HEK293 (cell line): Measurements from ENCODE around the gene TMEM63A.

Experiments
- KLF10 ChIP-seq: fragments of 450-650 bp; IDR thresholded peaks from 2 replicates; pipeline ENCODE4 v1.5.1; 2018; ENCODE audit warnings: missing biosample characterization, mild to moderate bottlenecking, missing genetic modification characterization
- MEIS1 ChIP-seq: sonication (generic); formaldehyde crosslinking; IDR thresholded peaks from 2 replicates; pipeline ENCODE4 v1.8.1; 2022; ENCODE audit warnings: missing genetic modification reagents, mild to moderate bottlenecking, borderline replicate concordance
- MYNN ChIP-seq: fragments of 450-650 bp; formaldehyde crosslinking; IDR thresholded peaks from 2 replicates; pipeline ENCODE4 v1.5.1; 2016; ENCODE audit warnings: missing biosample characterization, missing genetic modification characterization, borderline replicate concordance
- SETDB1 ChIP-seq: IDR thresholded peaks from one replicate; pipeline ENCODE4 v1.6.1; 2017; ENCODE audit warnings: mild to moderate bottlenecking, low read length, moderate library complexity, mixed read lengths; ENCODE audit not compliant: insufficient read length
- ZBTB17 ChIP-seq: fragments of 450-650 bp; formaldehyde crosslinking; IDR thresholded peaks from 2 replicates; pipeline ENCODE4 v1.5.1; 2016; ENCODE audit warnings: missing biosample characterization, missing genetic modification characterization
- ZFP69B ChIP-seq: fragments of 450-650 bp; formaldehyde crosslinking; IDR thresholded peaks from 2 replicates; pipeline ENCODE4 v1.5.1; 2016; ENCODE audit warnings: missing biosample characterization, missing genetic modification characterization
- ZNF623 ChIP-seq: fragments of 450-650 bp; formaldehyde crosslinking; IDR thresholded peaks from 2 replicates; pipeline ENCODE4 v1.5.1; 2016; ENCODE audit warnings: missing biosample characterization, missing genetic modification characterization
- ZNF664 ChIP-seq: fragments of 450-650 bp; formaldehyde crosslinking; IDR thresholded peaks from 2 replicates; pipeline ENCODE4 v1.5.1; 2016; ENCODE audit warnings: missing biosample characterization, missing genetic modification characterization
- TF ChIP-seq, protein P1 (sequence below): fragments of 450-650 bp; formaldehyde crosslinking; IDR thresholded peaks from 2 replicates; pipeline ENCODE4 v1.5.1; 2016; ENCODE audit warnings: missing biosample characterization, missing genetic modification characterization
- TF ChIP-seq, protein P2 (sequence below): fragments of 450-650 bp; formaldehyde crosslinking; IDR thresholded peaks from 2 replicates; pipeline ENCODE4 v1.5.1; 2017; ENCODE audit warnings: missing biosample characterization, missing genetic modification characterization
- TF ChIP-seq, protein P3 (sequence below): fragments of 450-650 bp; formaldehyde crosslinking; IDR thresholded peaks from 2 replicates; pipeline ENCODE4 v1.5.1; 2016; ENCODE audit warnings: missing biosample characterization, missing genetic modification characterization
- TF ChIP-seq, protein P4 (sequence below): fragments of 450-650 bp; IDR thresholded peaks from 2 replicates; pipeline ENCODE4 v1.5.1; 2018; ENCODE audit warnings: missing biosample characterization, missing genetic modification characterization

DNA sequence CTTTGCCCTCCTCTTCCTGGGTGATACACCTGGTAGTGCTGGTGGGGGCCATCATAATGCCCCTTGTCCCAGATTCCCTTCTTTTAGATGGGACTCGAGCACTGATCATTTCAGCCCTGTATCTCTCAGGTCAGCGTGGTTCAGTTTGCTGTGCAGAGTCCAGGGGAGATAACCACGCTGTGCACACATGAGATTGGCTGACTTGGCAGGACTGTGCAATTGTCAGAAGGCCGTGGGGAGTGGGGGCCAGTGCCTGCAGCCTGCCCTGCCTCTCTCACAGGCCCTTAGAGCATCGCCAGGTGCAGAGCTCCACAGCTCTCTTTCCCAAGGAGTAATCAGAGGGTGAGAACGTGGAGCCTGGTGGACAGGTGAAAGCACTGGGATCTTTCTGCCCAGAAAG is 57.1 kb downstream of the TMEM63A start:
- TF ChIP-seq ZNF623 (tag by site-specific recombination): no peak
- TF ChIP-seq MEIS1 (CRISPR knock-in tag): no peak
- TF ChIP-seq, protein P1, sequence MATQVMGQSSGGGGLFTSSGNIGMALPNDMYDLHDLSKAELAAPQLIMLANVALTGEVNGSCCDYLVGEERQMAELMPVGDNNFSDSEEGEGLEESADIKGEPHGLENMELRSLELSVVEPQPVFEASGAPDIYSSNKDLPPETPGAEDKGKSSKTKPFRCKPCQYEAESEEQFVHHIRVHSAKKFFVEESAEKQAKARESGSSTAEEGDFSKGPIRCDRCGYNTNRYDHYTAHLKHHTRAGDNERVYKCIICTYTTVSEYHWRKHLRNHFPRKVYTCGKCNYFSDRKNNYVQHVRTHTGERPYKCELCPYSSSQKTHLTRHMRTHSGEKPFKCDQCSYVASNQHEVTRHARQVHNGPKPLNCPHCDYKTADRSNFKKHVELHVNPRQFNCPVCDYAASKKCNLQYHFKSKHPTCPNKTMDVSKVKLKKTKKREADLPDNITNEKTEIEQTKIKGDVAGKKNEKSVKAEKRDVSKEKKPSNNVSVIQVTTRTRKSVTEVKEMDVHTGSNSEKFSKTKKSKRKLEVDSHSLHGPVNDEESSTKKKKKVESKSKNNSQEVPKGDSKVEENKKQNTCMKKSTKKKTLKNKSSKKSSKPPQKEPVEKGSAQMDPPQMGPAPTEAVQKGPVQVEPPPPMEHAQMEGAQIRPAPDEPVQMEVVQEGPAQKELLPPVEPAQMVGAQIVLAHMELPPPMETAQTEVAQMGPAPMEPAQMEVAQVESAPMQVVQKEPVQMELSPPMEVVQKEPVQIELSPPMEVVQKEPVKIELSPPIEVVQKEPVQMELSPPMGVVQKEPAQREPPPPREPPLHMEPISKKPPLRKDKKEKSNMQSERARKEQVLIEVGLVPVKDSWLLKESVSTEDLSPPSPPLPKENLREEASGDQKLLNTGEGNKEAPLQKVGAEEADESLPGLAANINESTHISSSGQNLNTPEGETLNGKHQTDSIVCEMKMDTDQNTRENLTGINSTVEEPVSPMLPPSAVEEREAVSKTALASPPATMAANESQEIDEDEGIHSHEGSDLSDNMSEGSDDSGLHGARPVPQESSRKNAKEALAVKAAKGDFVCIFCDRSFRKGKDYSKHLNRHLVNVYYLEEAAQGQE (tag by site-specific recombination): no peak
- TF ChIP-seq, protein P2, sequence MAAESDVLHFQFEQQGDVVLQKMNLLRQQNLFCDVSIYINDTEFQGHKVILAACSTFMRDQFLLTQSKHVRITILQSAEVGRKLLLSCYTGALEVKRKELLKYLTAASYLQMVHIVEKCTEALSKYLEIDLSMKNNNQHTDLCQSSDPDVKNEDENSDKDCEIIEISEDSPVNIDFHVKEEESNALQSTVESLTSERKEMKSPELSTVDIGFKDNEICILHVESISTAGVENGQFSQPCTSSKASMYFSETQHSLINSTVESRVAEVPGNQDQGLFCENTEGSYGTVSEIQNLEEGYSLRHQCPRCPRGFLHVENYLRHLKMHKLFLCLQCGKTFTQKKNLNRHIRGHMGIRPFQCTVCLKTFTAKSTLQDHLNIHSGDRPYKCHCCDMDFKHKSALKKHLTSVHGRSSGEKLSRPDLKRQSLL (tag by site-specific recombination): no peak
- TF ChIP-seq SETDB1: no peak
- TF ChIP-seq, protein P3, sequence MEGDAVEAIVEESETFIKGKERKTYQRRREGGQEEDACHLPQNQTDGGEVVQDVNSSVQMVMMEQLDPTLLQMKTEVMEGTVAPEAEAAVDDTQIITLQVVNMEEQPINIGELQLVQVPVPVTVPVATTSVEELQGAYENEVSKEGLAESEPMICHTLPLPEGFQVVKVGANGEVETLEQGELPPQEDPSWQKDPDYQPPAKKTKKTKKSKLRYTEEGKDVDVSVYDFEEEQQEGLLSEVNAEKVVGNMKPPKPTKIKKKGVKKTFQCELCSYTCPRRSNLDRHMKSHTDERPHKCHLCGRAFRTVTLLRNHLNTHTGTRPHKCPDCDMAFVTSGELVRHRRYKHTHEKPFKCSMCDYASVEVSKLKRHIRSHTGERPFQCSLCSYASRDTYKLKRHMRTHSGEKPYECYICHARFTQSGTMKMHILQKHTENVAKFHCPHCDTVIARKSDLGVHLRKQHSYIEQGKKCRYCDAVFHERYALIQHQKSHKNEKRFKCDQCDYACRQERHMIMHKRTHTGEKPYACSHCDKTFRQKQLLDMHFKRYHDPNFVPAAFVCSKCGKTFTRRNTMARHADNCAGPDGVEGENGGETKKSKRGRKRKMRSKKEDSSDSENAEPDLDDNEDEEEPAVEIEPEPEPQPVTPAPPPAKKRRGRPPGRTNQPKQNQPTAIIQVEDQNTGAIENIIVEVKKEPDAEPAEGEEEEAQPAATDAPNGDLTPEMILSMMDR: no peak
- TF ChIP-seq ZFP69B (tag by site-specific recombination): no peak
- TF ChIP-seq KLF10: no peak
- TF ChIP-seq ZNF664 (tag by site-specific recombination): no peak
- no peak for TF ChIP-seq ZBTB17 (tag by site-specific recombination)
- TF ChIP-seq MYNN (tag by site-specific recombination): no peak
- TF ChIP-seq, protein P4, sequence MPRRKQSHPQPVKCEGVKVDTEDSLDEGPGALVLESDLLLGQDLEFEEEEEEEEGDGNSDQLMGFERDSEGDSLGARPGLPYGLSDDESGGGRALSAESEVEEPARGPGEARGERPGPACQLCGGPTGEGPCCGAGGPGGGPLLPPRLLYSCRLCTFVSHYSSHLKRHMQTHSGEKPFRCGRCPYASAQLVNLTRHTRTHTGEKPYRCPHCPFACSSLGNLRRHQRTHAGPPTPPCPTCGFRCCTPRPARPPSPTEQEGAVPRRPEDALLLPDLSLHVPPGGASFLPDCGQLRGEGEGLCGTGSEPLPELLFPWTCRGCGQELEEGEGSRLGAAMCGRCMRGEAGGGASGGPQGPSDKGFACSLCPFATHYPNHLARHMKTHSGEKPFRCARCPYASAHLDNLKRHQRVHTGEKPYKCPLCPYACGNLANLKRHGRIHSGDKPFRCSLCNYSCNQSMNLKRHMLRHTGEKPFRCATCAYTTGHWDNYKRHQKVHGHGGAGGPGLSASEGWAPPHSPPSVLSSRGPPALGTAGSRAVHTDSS (tag by site-specific recombination): no peak
